ENCODE measurements around the gene FILIP1L.
"Not testable (repeated sequence)": the region's sequence is repeated elsewhere in the genome, so short reads cannot be mapped to it uniquely, and the experiment has no call there.

The FILIP1L gene

DNA sequence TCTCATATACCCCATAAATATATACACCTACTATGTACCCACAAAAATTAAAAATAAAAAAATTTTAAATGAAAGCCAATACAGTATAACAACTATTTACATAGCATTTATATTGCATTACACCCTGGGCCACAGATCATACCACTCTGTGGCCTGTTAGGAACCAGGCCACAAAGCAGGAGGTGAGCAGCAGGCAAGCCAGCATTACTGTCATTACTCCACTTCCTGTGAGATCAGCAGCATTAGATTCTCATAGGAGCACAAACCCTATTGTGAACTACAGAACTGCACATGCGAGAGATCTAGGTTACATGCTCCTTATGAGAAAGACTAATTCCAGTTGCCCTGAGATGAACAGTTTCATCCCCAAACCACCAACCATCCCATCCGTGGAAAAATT lies 17.4 kb downstream of the FILIP1L start:
- FAIRE-seq, result no peak

DNA sequence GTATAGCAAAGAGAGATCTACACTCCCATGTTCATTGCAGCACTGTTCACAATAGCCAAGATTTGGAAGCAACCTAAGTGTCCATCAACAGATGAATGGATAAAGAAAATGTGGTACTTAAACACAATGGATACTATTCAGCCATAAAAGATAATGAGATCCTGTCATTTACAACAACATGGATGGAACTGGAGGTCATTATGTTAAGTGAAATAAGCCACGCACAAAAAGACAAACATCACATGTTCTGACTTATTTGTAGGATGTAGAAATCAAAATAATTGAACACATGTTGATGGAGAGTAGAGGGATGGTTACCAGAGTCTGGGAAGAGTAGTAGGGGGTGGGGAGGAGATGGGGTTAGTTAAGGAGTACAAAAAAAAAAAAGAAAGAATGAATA lies 18.0 kb downstream of the FILIP1L start:
- FAIRE-seq, result not testable (repeated sequence)

DNA sequence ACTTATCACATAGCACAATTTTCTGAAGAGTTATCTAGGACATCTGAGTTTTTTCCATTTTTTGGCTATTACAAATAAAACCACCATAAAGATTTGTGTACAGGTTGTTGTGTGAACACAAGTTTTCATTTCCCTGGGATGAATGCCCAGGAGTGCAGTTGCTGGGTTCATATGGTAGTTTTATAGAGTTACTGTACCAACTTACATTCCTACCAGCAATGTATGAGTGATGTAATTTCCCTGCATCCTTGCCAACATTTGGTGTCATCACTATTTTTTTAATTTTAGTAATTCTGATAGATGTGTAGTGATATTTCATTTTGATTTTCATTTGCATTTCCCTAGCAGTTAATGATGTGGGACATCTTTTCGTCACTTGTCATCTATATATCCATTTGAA lies 20.5 kb downstream of the FILIP1L start:
- FAIRE-seq, result no peak

DNA sequence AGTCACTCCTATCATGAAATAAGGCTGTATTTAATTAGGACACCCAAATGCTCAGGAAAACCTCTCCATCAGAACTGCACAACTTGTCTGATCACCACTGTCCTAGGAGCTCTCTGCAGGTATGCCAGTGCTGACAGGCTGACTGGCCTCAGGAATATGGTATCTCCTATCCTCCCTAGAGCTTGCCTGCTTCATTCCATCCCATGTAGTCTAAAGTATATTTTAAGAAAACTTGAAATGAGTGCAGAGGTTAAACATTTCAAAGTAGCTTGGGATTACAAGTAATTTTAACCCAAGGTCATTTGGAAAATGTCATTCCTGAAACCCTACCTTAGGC lies 23.7 kb downstream of the FILIP1L start:
- no peak for FAIRE-seq

DNA sequence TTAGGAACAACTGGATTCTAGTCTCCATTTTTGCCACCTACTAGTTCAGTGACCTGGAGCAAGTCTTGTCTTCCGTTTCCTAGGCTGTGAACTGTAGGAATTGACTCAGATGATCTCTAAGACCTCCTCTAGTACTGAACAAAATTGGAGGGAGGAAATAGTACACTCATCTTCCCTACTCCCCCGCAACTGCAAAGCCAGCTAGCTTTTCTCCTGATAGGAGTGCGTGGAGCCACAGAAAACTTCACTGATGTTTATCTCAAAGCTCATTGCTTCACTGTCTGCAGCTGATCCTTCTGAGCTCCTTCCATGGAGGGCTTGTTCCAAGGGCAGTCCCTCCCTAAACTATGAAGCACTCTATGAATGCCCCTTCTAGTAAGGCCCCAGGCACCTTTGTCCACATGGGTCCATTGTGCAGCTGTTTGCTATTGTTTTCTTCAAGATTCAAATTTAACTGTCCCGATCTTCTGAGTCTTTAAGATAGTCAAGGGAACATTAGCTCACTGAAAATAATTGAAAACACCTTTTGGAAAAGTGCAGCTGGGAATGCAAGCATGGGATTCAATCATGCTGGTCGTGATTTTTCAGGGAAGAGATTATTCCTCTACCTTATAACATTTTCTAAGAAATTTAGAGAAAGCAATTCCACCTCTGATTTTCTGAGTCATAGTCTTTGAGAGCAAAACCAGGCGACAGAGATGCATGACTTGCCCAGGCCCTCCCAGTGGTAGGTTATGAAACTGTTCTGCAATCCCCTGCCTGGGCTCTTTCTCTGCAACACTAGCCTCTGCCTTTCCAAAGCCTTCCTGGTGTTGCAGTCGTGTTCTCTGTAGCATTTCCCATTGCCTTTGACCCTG lies 24.3 kb downstream of the FILIP1L start:
- FAIRE-seq, result no peak

DNA sequence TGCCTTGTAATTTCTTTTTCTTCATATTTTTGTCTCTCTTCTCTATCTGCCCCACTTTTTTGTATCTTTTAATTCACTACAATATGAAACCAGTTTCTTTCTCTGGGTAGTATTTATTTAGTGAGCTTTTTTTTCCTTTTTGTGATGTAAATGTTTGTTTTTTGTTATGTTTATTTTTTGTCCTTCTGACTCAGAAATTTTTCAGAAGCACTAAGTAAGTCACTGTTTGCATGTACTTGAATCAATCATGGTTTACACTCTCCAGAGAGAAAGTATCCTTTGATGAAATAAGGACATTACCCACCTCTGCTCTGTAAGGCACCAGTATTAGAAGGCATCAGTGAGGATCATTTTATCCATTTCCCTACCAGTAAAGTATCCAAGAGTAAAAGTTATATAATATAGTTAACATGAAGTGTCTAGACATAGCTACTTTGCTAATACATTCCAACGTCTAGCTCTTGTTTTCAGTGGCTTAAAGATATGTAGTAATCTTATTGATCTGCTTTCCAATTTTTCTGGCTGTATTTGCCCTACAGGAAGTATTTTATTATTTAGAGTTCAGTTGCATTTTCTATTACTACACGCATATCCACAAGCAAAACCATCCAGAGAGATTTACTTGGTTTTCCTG lies 25.4 kb downstream of the FILIP1L start:
- peak; percentile 56 for FAIRE-seq

DNA sequence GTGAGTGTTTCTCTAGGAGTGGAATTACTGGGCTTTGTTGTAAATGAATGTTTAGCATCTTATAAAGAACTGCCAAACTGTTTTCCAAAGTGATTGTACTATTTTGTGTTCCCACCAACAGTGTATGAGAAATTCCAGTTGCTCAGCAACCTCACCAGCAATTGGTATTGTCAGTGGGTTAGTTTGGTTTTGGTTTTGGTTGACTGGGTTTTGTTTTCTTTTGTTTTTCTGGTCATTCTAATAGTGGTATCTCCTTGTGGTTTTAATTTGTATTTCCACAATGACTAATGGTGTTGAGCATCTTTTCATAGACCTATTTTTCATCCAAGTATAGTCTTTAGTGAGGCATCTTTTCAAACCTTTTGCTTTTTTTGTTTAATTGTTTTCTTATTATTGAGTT lies 27.1 kb downstream of the FILIP1L start:
- FAIRE-seq, result peak; percentile 24

DNA sequence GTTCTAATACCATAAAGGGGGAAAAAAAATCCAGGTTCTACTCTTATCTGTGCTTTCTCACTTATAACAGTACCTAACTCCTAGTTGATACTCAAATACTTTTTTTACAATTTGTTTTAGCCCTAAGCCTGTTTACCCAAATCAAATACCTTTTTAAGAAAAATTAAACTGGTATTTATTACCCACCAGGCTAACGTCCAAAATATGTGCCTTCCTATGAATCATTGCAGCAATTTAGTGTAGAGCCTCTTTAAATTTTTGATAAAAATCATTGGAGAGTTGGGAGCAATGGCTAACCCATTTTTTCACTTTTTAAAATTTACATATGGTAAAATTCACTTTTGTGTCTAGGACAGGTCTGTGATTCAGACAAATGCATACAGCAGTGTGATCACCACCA lies 27.9 kb downstream of the FILIP1L start:
- FAIRE-seq, result no peak

DNA sequence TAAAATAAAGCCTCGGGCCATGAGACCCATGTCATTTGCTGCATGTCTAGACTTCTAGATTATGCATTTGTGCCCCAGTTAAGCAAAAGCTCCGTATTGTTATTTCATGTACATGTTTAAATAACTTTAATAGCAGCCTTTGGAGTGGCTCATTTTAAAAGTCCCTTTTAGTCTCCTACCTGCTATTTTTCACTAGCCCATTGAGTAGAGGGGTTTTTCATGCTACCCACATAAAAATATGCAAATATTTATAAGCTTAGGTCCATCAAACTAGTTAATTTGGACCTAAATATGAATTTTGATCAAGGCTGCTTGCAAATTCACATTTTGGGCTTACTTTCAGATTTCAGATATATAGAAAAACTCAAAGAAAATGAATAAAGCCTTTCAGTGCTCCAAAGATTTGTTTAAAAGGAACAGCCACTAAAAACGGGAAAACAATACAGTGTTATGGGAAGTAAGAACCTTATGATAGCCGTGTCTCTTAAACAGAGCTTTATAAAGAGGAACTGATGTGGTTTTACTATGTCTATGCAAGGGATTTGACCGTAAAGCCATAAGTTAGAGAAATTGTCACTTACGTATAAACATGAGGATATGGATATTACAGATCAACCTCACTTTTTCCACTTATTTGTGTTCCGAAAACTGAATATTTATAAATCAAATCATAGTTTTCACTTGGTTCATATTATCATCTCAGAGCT lies 30.0 kb downstream of the FILIP1L start:
- no peak for FAIRE-seq

DNA sequence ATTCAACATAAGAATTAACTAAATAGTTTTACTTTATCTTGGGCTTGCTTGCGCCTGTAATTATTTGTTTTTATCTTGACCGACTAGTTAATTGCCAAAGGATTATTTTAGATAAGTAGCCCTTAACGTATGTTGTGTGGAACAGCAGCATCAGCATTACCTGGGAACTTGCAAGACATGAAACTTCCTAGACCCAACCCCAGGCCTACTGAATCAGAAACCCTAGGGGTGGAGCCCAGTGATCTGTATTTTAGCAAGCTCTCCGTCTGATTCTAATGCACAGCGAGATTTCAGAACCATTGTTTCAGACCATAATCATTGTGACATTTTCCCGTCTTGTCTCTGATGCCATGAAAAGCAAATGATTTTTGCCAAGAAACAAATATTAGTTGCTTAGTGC lies 31.1 kb downstream of the FILIP1L start:
- no peak for FAIRE-seq

DNA sequence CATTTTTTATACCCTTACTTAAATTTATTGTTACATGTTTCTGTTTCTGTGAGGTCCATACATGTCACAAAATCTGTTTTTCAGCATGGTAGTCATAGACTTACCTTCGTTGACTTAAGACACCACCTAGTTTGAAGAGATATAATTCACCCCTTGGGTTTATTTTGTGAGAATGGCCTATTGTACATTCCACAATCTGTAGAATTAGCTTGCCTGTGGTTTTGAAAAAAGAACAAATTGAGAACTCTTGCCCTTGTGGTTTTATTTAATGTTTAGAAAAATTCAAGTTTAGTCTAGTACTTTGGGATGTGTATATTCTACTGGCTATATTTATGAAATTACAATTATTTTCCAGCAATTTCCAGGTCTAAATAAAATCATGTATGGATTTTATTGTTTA lies 31.6 kb downstream of the FILIP1L start:
- peak; percentile 43 for FAIRE-seq

DNA sequence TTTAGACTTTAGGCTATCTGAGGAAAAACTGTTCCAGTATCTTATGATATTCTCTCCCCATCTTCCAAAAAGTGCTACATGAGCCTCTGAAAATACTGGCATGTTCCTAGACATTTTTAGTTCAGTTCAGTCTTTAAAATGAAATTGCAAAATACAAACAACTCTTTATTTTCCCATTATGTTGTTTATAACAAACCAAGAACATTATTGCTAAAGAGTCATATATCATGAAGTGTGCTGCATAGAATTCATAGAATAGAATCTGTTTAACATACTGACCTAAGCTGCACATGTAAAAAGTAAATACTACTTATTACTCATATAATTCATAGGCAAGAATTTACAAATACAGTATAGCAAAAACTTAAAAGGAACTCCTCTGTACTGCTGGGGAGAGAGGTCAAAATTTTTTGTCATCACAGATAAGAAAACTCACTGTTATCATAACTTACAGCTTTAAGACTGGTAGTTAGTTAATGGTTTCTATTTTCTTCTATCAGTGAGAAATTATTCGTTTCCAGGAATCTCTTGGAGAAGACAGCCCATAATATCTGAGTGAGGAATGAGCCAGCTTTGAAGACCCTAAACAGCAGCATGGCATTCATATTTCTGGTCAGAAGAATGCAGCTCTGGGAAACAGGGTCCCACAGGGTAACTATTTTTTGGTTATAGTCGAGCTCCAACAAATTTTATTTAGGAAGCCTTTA lies 32.2 kb downstream of the FILIP1L start:
- FAIRE-seq, result no peak

DNA sequence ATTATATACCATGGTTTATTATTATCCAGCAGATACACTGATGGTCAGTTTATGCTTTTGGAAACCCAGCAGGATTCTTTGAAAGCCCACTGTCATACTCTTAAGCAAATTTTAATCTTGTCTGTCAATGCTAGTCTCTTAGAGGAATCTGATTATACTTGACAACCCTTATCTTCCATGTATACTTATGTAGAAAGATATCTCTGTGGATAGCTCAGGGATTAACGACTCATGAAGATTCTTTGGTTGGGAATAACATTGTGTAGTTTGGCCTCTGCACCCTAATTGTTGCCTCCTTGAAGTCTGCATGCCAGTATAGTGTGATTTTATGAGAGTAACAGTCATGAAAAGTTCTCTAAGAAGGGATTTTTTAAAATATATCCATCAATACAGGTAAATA lies 33.0 kb downstream of the FILIP1L start:
- no peak for FAIRE-seq

DNA sequence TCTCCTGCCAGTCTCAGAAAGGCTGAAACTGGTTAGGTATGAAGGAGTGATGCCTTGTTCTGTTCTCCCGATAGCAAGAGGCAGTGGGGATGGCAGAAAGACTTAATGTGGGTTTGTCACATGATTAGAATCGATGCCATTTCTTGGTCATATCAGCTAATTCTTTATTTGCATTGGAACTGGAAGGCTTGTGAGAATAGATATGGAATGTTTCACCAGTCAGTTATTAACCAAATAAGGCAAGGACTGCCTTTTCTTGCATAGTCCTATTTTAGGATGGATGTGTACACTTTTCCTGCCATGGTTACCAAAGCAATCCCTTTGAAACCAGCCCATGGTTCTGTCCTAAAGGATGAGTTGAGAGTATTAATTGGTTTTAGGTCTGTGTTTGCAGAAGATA lies 33.7 kb downstream of the FILIP1L start:
- no peak for FAIRE-seq

DNA sequence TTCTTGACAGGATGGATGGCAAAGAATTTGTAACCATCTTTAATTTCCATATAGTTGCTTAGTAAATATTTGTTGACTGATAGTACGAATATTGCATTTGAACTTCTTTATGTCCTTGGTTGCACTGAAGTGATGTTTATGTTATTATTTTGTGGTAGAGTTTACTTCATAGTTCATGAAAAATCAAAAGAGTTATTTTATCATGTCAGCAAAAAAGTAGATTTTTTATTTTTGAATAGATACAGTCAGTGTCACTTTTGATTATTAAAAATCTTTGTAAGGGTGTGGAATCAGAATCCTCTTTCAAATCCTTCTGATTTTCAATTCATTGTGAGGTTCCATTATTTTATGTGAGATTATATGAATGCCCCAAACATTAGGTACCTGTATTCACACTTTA lies 35.0 kb downstream of the FILIP1L start:
- no peak for FAIRE-seq

DNA sequence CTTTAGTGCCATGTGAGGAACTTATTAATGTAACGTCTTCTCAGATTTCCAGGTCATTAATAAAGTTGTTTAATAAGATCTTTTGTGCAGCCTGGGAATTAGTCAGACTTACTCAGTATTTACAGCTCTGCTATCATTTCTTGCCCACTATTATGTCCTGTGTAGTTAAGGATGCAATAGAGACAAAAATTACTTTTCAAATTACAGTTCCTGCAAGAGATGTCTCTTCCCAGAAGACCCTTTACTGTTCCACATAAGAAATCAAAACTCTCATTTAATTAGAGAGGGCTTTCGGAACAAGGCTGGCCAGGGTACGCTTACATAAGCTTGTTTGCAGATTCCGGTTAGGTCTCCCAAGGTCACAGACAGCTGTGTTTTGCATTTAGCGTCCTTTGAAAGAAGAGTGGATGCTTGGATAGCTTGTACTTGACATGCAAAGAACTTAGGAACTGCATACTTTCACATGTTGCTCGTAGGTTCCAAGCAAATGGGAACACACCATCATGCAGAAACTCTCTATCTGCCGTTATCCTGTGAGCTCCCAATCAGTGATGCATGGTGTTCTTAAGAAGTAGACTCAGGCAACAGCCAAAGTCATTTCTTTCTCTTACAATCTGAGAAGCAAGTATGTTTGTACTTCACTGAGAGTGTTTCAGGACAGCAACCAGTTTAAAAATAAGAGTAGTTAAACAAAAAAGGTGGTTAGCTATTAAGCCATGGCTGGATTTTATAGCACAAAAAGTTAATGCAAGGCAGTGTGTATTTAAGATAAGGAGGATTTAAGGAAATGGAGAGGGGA lies 37.4 kb downstream of the FILIP1L start:
- FAIRE-seq, result no peak

DNA sequence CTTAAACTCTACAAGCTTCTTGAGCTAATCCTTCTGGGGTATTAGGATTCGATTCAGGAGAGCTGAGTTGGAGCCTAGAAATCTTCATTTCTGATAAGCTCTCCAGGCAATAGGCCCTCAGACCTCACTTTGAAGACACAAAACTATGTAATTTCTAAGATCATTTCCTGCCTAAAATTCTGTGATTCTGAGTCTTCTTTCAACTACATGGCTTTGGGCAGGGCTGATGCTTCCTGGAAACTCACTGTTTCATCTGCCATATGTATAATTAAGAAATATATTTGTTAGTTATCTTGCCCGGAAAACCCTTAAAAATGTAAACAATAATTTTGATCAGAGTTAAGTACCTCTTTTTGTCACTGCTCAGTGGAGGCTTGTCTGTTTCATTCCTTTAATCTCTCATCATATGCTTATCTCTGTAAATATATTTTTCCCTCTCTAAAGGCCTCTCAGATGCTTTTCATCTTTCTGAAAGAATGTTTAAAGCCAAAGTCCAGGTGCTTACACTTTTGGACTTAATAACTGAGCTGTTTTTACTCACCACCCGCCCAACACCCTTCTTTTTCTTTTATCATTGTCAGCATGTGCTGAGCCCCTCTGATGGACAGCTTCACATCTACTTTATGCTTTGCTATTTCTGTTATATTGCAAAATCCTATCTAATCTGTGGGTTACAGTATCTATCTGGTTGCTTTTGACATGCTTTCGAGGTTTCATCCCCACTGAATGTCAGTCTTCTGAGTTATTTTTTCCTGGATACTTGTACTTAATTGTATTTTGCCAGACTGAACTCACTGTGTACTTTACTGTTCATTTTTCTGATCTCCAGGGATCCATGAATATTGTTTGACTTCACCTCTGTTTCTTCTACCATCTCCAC lies 38.2 kb downstream of the FILIP1L start:
- FAIRE-seq, result no peak

DNA sequence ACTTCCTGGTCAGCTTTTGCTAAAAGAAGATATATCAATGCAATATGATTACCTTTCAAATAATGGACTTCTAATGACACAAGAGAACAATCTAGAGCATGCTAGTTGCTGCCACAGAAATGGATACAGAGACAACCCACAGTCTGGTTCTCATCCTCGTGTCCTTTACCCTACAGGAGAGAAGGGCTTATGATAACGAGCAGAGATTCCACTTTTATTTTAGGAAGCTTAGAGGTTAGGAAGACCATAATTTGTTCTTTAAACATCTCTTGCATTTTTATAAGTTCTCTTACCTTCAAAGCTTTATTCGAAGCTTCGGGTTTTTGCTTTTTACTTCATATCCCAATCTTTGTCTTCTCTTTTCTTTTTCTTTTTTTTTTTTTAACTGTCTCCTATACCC lies 39.1 kb downstream of the FILIP1L start:
- FAIRE-seq, result no peak

DNA sequence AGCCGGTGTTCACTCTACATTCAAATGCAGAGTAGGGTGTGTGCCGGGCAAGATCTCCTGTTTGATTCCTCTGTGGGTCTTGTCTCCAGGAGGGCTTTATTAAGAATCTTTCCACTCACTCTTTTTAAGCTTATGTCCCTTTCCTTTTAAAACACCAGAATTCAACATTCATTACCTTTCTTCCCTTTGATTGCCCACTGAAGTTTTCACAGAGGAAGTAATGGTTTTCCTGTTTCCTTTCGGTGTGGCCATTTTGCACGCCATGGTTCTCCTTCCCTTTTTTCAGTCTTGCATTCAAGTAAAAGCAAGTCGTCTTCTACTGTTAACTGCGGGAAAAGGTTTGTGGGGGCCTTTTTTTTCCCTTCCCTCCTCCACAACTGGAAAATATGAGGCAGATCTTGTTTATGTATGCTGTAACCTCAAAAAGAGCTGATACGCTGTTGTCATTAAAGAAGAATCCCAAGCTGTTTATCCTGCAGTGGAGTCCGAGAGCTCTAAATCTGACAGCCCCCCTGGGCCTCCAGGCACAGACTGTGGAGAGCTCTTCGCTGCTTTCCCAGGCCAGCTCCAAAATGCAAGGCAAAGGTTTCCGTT lies 40.5 kb downstream of the FILIP1L start:
- no peak for FAIRE-seq

DNA sequence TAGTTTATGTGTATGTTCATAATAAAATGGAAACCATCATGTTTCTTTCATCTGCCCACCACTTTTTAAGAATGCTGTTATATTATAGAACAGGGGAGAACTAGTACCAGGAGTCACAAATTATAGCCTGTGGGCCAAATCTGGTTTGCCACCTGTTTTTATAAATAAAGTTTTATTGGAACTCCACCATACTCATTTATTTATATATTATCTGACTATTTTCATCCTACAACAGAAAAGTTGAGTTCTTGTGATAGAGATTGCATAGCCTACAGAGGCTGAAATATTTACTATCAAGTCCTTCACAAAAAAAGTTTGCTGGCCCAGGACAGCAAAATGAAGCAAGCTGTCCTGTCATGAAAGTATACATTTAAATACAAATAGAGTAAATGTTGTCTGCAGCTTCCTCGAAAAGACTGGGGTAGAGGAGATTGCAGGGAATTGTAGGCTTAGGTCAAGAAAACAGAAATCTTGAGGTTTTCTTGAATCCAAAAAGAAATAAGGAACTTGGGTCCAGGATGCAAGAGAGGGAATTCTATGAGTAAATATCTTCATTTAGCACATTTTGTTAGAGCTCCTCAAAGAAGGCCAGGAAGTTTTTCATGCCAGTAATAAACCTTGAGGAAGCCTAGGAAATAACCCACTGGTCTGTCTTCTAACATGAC lies 41.1 kb downstream of the FILIP1L start:
- FAIRE-seq, result no peak

Measured in islet of Langerhans (tissue), 1 donor.